Activated gamma-delta T cell (primary cell): ENCODE data around the gene SLC7A10.
"Not testable (repeated sequence)": the region's sequence is repeated elsewhere in the genome, so short reads cannot be mapped to it uniquely, and the experiment has no call there.

Experiments
- DNase-seq: peaks from one replicate; lab custom pipeline; 2025; lab: John Stamatoyannopoulos, UW

The SLC7A10 gene

DNA sequence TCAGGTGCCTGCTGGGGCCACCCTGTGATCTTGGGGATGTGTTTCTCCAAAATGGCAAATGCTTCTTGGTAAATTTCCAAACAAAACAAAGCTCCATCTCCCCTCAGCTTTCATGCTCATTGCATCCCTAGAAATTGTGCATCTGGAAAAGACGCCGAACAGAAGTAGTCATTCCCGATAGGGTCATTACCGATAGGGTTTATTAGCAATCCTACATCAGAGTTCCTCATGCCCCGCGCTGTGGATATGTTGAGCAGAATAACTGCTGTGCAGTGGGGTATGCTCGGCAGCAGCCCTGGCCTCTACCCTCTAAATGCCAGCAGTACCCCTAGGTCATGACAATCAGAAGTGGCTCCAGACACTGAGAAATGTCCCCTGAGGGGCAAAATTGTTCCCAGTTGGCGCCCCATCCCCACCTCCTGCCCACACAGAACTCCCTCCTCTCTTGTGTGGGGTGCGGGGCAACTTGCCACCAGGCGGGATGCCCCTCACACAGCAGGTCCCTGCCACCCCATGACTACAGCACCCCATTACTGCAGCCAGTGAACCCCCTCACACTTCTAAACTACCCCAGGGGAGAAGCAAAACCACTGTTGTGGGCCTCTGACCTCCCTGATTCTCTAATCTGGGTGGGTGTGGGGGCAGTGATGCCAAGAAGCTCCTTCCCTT is 13.0 kb upstream of the SLC7A10 start:
- no peak for DNase-seq

DNA sequence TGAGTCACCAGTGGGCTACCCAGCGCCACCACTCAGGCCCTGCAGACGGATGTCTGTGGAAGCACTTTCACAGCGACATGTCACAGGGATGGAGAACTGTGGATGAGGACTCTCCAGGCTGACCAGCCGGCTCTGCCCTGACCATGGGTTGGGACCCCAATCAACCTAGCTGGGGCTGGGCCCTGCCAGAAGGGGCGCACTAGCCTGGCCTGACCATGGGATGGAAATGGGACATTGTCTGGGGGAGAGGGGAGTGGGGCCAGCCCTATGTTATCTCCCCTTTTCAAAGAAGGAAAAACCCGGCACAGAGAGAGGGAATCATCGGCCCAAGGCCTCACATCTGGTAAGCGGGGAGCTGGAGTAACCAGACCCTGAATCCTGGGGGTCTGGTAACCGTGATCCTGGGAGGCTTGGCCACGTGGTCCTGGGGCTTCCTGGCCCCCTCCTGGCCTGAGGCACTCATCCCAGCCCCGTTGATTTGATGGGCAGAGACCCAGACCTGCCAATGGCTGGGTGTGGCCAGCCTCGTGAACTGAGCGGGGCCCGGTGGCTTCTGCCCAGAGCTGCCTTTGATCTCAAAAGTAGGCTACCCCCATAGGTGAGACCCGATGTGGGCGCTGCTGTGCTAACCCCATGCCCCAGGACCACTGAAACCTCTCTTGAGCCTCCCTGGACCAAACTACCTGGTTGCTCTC is 11.2 kb upstream of the SLC7A10 start:
- DNase-seq = no peak

- no peak for DNase-seq
Observed at GRCh38 chr19:33235996-33236350, 10.3 kb upstream of the SLC7A10 start.

- no peak for DNase-seq
Observed at GRCh38 chr19:33235269-33235995, 9.8 kb upstream of the SLC7A10 start.

DNA sequence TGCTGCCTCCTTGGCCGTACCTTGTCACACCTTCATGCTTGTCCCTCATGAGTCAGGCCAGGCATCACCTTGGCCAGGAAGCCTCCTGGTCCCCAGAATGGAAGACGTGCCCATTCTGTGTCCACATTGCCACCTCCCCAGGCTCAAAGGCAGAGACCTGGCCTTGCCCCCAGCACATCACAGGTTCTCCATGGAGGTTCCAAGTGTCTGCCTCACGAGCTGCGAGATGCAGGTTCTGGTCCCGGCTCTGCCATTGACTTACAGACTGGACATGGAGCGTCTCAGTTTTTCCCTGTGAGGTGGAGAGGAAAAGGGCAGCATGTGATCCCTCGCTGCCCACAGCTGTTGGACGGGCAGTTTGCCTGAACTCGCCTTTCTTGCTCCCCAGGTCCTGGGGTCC is 9.1 kb upstream of the SLC7A10 start:
- no peak for DNase-seq

DNA sequence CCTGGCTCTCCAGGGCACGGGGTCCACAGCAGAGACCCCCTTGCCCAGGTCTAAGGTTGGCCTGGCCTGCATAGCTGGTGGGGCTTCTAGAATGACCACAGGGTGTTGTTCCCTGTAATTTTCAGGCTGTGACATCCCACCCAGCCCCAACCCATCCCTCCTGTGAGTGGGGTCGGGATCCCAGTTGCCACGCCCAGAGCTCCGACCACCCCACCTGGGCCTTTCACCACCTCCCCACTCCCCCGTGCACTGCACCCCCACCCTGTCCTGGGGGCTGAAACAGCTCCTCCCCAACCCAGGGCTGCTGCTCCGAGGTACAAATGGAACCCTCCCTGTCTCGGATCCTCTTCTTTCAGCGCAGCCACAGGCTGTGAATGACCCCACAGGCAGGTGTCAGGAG is 8.4 kb upstream of the SLC7A10 start:
- no peak for DNase-seq

DNA sequence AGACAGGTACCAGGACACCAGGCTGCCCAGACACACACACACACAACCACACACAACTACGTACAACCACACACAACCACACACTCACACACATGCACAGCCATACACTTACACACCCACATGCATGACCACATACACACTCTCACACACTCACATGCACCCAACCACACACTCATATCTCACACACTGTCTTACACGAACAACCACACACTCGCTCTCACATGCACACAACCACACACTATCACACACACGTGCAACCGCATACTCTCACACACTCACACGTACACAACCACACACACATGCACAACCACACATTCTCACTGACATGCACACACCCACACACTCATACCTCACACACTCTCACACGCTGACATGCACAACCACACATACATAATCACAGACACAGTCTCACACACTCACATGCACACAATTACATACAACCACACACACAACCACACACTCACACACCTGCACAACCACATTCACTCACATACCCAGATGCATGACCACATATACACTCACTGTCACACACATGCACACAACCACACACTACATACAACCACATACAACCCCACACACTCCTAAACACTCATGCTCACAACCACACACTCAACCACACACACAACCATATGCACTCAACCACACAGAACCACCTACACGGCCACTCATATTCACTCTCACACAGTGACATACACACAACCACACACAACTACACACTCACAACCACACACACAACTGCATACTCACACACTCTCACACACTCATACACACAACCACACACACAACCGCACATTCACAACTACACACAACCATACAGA is 7.6 kb upstream of the SLC7A10 start:
- DNase-seq = no peak

DNA sequence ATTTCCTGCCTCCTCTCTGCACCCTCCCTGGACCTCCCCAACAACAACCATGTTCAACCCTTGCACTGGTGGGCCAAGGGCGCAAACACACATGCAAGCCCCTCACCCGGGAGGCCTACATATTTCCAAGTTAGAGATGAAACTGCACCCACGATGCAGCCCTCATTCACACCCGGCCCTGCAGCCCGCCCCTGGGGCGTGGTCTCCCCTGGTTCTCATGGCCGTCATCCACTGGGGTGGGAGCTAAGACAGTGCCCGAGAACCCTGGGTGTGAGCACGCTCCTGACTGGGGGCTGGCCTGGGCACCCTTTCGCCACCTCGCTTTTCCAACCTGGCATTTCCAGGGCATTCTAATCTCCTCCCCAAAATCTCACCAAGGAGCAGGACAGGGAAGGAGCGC is 7.0 kb upstream of the SLC7A10 start:
- DNase-seq = no peak

DNA sequence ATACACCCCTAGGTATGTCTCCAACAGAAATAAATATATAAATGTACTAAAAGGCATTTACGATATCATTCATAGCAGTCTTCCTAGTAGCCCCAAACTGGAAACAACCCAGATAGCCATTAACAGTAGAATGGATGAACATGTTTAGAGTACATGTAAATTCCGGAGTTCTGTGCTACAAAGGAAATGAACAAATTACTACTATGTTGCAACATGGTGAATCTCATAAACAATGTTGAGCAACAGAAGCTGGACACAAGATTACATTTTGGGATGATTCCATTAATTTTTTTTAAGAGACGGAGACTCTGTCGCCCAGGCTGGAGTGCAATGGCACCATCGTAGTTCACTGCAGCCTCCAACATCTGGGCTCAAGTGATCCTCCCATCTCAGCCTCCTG is 5.9 kb upstream of the SLC7A10 start:
- DNase-seq = no peak

- no peak for DNase-seq
Observed at GRCh38 chr19:33229962-33230361, 4.3 kb upstream of the SLC7A10 start.

DNA sequence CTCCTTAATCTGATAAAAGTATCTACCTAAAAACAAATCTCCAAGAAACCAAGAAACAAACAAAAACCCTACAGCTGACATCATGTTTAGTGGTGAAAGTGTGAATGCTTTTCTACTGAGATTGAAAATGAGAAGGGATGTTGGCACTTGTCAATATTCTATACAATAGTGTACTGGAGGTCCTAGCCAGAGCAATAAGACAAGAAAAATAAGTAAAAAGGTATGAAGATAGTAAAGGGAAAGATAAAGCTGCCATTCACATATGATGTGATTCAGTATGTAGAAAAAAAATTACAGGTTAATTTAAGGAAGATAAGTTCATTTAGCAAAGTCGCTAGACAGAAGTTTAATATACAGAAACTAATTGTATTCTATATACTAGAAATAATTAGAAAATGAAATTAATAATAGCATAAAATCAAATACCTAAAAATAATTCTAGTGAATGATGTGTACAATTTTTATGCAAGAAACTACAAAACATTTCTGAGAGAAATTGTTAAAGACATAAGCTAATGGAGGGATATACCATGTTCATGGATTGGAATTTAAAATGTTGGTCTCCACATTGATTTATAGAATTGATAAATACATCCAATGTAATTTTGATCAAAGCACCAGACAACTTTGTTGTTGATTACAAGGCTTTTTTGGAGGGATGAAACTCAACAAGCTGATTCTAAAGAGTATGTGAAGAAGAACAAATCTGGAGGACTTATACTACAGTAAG is 2.4 kb upstream of the SLC7A10 start:
- DNase-seq = no peak

- DNase-seq = no peak
Observed at GRCh38 chr19:33227242-33227650, 1.6 kb upstream of the SLC7A10 start.

DNA sequence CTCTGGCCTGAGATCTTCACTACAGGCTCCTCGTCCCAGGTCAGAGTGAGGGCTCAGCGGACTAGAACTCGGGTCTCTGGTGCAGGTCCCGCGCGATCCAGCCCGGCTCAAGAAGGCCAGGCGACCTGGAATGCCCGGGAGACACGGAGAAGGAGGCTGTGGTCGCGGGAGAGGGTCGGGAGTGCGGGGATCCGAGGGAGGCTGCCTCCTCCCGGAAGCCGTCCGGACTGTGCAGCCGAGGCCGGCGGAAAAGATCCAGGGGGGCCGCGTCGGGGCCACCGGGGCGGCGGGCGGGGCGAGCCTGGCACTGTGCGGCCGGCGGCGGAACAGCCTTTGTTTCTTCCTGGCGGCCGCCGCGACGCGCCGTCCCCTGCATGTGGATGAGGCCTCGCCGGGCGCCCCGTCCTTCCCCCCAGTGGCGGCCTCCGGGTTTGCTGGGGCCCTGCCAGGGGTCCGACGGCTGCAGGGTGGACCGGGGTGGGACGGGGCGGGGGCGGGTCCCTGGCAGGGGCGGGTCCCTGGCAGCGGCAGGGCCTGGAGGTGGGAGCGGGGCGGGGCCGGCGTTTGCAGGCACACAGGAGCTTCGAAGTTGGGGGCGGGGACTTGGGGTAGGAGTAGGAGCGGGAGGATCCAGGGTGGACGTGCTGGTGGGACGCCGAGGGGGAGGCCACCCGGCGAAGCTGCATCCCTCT is 1.0 kb upstream of the SLC7A10 start:
- no peak for DNase-seq

DNA sequence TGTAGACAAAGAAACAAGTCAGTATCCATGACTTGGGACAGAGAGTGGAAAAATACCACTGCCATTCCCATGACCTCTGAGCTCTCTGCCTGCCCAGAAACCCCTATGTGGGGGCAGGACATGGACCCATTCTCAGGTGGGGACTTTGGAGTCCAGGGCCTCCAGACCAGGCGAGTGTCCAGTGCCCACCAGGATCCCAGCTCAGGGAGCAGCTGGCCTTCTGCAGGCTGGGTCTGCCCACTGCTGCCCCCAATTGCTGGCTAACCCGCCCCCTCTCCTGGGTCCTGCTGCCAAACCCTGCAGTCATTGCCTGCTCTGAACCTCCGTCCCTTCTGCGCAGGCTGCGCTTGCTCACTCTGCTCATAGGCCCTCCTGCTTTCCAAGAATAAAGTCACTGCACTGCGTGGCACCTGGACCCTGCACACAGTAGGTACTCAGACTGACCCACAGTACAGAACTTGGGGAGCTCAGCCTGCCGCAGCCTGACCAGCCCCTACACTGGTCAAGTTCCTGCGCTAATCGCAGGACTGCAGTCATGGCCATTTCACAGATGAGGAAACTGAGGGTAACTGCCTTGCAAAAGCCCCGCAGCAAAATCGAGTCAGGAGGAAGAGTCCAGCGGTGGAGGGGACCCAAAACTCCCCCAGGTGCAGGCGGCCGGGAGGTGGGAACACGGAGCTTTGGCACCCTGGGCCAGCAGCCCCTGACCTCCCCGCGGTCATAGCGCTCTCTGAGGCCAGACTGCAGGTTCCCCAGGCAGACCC is 774 bp downstream of the SLC7A10 start:
- no peak for DNase-seq

DNA sequence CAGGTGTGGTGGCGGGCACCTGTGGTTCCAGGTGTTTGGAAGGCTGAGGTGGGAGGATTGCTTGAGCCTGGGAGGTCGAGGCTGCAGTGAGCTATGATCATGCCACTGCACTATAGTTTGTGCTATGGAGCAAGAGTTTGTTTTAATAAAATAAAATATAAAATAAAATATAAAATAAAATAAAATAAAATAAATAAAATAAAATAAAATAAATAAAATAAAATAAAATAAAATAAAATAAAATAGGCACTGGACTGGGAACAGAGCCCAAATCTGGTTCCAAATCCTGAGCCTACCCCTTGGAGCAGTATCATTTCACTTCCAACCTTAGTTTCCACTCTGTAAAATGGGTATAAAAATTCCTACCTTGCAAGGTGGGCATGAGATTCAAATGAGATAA is 3.4 kb downstream of the SLC7A10 start:
- not testable (repeated sequence) for DNase-seq

- no peak for DNase-seq
Observed at GRCh38 chr19:33221638-33222037, 4.0 kb downstream of the SLC7A10 start.

GRCh38 chr19:33220735-33221134 is 4.9 kb downstream of the SLC7A10 start:
- no peak for DNase-seq

- no peak for DNase-seq
Observed at GRCh38 chr19:33220115-33220514, 5.5 kb downstream of the SLC7A10 start.

DNA sequence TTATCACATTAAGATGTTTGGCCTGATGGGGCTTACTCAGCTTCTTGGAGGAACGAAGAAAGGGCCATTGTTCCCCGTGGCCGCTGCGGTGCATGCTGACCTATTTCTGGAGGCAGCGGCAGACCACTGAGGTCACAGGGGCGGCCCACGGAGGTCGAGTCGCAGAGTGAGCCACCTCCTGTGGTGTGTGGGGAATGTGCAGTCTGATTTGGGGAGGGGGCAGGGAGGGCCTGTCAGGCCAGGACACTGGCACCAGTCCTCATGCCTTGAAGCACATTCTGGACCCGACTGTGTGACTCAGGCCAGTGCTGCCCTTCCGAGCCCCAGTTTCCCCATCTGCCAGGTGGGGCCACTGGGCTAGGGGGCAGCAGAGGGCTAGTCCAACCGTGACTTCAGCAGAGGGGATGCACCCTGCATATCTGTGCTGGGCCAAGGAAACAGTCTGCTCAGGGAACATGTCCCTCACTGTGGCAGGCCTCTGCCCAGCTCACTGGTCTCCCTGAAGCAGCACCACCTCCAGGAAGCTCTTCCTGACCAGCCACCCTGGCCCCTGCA is 6.3 kb downstream of the SLC7A10 start:
- no peak for DNase-seq

DNA sequence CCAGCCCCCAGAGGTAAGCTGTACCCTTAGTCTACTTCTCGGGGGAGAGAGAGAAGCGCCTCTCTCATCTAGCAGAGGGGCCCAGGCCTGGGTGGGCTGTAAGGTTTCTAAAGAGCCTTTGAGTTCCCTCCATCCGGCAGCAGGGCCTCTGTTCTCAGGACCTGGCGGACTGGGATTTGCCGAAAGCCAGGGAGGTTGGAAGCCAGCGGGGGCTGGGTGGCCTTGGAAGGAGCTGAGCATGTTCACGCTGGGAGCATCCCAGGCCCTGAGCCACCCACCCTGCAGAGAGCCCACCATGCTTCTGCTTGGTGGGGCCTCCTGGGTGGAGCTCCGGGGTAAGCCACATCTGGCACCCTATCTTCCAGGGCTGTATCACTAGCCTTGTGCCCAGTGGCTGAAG is 7.8 kb downstream of the SLC7A10 start:
- DNase-seq = no peak
